ENCODE results near the gene APBB3.
A peak's percentile ranks its signal among the peaks of the same experiment; 100 is the strongest.

The APBB3 gene

DNA sequence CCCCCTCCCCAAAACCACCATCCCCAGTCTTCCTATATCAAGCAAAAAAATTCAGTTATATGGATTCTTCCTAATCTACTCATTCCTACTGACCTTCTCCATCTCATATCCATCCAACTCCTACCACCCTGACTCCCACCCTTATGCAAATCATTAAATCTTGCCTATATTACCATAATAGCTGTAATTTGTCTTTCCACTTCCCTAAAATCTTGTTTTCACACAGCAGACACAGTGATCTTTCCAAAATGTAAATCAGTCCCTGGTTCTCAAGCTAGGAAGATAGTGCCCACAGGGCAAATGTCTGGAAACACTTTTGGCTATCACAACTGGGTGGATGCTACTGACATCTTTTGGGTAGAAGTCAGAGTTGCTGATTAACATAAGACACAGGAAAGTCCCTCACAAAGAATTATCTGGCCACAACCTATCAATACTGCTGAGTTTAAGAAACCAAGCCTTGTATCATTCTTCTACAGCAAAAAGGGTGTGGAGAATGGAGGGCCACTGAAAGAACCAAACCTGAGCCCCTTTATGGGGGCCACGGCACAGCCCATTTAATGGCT lies 8.6 kb downstream of the APBB3 start:
- no peak for DNase-seq (ENCODE audit: low read depth)
- H3K4me3 ChIP-seq (ENCODE audit: low read length) = peak overlapping the region; percentile 81
- TF ChIP-seq, protein P1, sequence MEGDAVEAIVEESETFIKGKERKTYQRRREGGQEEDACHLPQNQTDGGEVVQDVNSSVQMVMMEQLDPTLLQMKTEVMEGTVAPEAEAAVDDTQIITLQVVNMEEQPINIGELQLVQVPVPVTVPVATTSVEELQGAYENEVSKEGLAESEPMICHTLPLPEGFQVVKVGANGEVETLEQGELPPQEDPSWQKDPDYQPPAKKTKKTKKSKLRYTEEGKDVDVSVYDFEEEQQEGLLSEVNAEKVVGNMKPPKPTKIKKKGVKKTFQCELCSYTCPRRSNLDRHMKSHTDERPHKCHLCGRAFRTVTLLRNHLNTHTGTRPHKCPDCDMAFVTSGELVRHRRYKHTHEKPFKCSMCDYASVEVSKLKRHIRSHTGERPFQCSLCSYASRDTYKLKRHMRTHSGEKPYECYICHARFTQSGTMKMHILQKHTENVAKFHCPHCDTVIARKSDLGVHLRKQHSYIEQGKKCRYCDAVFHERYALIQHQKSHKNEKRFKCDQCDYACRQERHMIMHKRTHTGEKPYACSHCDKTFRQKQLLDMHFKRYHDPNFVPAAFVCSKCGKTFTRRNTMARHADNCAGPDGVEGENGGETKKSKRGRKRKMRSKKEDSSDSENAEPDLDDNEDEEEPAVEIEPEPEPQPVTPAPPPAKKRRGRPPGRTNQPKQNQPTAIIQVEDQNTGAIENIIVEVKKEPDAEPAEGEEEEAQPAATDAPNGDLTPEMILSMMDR (conservative IDR thresholded peaks at IDR 0.05; ENCODE audit: low read depth, low read length) = no peak

DNA sequence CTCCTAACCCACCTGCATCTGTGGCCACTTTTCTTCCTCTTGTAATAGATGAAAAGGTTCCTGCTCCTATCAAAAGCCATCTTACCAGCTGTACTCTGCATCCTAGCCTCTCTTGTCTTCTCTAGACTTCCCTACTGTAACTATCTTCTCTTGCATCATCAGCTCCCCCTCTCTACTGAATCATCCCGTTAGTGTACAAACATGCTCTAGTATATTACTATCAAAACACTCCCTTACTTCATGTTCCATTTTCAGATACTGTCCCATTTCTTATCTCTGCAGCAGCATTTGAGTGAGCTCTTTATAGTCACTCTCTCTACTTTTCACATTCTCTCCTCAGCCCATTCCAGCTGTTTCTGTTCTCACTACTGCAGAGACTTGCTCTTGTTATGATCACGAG lies 9.9 kb downstream of the APBB3 start:
- TF ChIP-seq, protein P1 (conservative IDR thresholded peaks at IDR 0.05; ENCODE audit: low read depth, low read length) = no peak
- DNase-seq (ENCODE audit: low read depth) = no peak
- H3K4me3 ChIP-seq (ENCODE audit: low read length) = no peak overlapping the region

DNA sequence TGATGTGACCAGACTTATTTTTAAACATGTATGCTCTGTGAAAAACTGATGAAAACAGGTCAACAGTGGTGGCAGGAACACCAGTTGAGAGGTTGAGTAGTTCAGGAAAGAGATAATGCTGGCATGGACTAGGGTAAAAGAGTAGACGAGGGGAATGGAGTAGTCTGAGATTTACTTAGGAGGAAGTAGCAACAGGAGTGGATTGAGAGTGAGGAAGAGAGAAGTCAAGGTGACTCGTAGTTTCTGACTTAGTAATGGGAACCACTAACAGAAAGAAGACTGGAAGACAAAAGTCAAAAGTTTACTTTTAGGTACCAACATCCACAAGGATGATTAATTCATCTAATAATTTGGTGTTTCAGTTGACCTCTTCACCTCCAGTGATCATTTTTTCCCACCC lies 10.7 kb downstream of the APBB3 start:
- DNase-seq (ENCODE audit: low read depth) = no peak
- H3K4me3 ChIP-seq (ENCODE audit: low read length) = no peak overlapping the region
- TF ChIP-seq, protein P1 (conservative IDR thresholded peaks at IDR 0.05; ENCODE audit: low read depth, low read length) = no peak

DNA sequence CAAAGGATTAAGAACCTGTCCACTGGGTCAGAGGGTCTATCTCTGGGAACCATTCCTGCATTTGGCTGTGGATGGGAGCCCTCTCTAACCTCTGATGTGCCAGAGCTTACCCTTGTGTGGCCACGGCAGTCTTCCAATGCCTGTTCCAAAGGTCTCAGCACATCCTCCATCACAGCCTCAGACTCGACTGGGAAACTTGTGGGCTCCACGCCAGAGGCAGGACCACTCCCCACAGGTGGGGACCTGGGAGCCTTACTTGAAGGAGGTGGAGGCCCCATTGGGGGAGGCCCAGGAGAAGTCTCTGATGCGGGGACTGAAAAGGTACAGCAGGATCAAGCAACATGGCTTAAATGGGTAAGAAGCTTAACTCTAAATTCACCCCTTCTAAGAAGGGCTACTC lies 12.5 kb downstream of the APBB3 start:
- no peak overlapping the region for H3K4me3 ChIP-seq (ENCODE audit: low read length)
- TF ChIP-seq, protein P1 (conservative IDR thresholded peaks at IDR 0.05; ENCODE audit: low read depth, low read length) = no peak
- DNase-seq (ENCODE audit: low read depth) = no peak

DNA sequence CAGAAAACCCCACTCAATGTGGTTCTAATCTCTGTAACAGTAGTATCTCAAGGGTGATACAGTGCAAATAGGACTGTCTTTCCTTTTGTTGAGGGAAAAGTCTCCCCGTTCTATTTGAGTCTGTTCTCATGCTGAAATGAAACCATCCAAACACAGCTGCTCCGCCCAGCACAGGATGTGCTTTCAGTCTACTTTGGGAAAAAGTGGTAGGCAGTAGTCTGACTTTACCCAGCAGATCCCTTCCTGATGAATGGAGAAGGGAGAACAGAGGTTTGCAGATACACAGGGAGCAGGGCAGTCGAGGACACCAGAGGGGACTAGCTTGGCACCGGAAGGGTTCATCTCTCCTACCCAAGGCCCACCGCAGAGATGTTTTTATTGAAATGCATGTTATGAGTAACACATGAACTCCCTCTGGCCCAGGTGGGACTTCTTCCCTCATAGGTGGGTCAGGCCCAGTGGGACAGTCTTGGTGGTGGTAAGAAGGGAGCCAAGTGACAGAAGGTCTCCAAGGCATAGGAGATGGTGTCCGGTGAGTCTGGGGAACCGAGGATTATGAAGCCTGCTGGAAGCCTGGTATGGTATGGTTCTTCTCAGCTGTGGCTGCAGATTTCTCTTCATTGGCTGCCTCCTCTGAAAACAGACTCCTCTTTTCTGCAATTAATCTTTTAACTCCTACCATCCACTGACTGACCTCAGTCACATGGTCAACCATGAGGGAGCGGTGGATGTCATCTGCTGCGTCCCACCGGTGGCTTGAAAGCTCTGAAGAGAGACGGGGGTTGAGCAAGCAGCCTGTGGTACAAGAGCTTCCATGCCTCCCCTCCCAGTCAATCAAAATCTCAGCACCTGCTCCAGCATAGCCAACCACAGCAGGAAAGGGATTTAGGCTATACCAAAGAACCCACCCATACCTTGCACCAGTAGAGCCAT lies 14.0 kb downstream of the APBB3 start:
- no peak for DNase-seq (ENCODE audit: low read depth)
- TF ChIP-seq, protein P1 (conservative IDR thresholded peaks at IDR 0.05; ENCODE audit: low read depth, low read length) = no peak
- no peak overlapping the region for H3K4me3 ChIP-seq (ENCODE audit: low read length)

DNA sequence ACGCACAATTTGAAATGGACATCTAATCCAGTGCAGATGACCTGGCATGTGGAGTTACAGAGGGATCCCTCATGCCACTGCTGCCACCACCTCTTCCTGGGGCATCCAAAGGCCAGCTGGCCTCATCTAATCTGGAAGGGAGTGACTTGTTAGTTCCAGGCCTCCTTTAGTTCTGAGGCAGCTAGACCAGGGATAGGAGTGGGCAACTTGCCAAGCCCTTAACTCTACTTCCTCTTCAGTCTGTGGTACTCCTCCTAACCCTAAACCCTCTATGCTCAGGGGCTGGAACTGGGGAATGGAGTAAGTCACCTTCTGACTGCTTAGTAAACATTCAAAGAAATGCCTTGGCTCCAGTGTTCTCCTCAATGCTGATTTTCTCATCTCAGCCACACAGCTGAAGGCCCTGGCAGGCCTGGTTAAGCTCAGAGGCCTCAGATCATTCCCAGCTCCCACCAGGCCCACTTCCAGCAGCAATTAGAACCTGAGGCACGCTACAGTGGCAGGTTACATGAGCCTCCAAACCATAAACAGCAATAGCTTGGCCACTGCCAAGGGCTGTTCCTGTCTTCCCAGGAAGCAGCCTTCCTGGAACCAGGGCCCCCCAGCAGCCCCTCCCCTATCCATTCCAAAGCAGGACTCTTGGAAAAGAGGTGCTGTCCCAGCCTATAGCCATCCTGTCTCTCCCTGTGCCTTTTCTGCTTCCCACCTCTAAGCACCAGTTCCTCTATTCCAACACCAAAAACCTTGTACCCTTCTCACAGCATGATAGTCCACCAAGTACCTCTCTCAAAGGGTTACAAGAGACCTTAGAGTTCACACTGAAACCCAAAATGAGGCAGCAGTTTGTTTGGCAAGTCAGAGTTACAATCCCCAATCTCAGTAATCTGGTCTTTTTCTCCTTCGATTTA lies 14.9 kb downstream of the APBB3 start:
- TF ChIP-seq, protein P1 (conservative IDR thresholded peaks at IDR 0.05; ENCODE audit: low read depth, low read length) = no peak
- no peak overlapping the region for H3K4me3 ChIP-seq (ENCODE audit: low read length)
- no peak for DNase-seq (ENCODE audit: low read depth)

Measured in retinal pigment epithelial cell (primary cell).